Measurements from ENCODE around the gene VPS13D.
"Not testable (repeated sequence)": the region's sequence is repeated elsewhere in the genome, so short reads cannot be mapped to it uniquely, and the experiment has no call there.

Gene VPS13D

DNA sequence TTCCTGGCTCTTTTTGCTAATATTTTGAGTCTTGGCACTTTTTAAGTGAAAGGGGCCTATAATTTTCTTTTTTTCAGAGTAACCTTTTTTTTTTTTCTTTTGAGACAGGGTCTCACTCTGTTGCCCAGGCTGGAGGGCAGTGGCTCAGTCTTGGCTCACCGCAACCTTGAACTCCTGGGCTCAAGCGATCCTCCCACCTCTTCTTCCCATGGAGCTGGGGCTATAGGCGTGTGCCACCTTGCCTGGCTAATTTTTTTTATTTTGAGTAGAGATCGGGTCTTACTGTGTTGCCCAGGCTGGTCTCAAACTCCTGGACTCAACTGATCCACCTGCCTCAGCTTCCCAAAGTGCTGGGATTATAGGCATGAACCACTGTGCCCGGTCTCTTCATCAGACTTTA lies 285.4 kb downstream of the VPS13D start:
- Histone ChIP-seq H3K4me3 (ENCODE audit: low read length) (no peak overlapping the region), H3K4me1 (ENCODE audit: insufficient read depth, low read length) (peaks cover 4% of the 10 kb centered on the region), H3K9me3 (ENCODE audit: low read length) (no peaks in the 10 kb centered on the region), H2AFZ (ENCODE audit: low read depth, low read length) (no peak overlapping the region), H3K27me3 (ENCODE audit: insufficient read depth, low read length) (no peaks in the 10 kb centered on the region), H3K36me3 (ENCODE audit: insufficient read depth, low read length) (no peaks in the 10 kb centered on the region)

DNA sequence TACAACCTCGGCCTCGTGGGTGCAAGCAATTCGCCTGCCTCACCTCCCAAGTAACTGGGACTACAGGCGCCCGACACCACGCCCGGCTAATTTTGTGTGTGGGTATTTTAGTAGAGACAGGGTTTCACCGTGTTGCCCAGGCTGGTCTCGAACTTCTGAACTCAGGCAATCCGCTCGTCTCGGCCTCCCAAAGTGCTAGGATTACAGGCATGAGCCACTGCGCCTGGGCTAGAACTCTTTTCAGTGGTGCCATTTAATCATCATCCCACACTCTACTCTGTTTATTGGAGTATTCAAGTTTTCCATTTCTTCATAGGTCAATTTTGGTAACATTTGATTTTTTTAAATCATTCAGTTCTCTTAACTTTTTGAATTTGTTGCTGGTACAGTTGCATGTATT lies 286.9 kb downstream of the VPS13D start:
- Histone ChIP-seq H2AFZ (ENCODE audit: low read depth, low read length) (no peak overlapping the region), H3K4me1 (ENCODE audit: insufficient read depth, low read length) (no peaks in the 10 kb centered on the region), H3K27me3 (ENCODE audit: insufficient read depth, low read length) (no peaks in the 10 kb centered on the region), H3K36me3 (ENCODE audit: insufficient read depth, low read length) (no peaks in the 10 kb centered on the region), H3K4me3 (ENCODE audit: low read length) (no peak overlapping the region), H3K9me3 (ENCODE audit: low read length) (no peaks in the 10 kb centered on the region)

DNA sequence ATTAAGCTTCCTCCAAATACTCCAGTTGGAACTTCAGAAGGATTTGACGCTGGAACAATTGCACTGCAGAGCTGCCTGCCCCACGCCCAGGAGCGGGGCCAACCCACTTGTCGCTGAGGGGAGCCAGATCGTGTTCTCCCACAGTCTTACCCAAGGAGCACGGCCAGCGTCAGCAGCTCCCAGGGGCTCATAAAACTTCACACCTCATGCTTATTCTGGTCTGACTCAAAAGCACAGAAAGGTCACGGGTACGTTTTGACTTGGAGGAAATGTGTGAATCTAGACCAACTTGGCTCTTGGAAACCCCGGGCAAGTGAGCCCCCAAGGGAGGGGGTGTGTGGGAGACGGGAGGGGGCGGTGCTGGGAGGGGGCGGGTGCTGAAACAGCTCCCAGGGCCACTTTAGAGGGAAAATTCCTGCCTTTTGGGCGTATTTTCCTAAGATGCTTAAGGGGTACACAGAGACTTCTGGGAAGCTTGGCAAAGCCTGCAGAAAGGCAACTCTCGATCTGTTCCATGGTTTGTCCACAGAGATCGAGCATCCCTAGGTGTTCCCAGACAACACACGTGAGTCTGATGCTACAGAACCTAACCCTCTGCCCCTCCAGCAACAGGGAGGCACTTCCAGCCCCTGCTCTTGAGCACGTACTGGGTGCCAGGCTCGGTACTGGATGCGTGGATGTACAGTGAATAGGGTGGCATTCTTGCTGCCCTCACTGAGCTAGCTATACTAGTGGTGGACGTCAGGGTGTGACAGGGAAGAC lies 289.3 kb downstream of the VPS13D start:
- Histone ChIP-seq H3K4me3 (ENCODE audit: low read length) (no peak overlapping the region), H3K4me1 (ENCODE audit: insufficient read depth, low read length) (no peaks in the 10 kb centered on the region), H3K9me3 (ENCODE audit: low read length) (no peaks in the 10 kb centered on the region), H2AFZ (ENCODE audit: low read depth, low read length) (no peak overlapping the region), H3K36me3 (ENCODE audit: insufficient read depth, low read length) (no peaks in the 10 kb centered on the region), H3K27me3 (ENCODE audit: insufficient read depth, low read length) (no peaks in the 10 kb centered on the region)

DNA sequence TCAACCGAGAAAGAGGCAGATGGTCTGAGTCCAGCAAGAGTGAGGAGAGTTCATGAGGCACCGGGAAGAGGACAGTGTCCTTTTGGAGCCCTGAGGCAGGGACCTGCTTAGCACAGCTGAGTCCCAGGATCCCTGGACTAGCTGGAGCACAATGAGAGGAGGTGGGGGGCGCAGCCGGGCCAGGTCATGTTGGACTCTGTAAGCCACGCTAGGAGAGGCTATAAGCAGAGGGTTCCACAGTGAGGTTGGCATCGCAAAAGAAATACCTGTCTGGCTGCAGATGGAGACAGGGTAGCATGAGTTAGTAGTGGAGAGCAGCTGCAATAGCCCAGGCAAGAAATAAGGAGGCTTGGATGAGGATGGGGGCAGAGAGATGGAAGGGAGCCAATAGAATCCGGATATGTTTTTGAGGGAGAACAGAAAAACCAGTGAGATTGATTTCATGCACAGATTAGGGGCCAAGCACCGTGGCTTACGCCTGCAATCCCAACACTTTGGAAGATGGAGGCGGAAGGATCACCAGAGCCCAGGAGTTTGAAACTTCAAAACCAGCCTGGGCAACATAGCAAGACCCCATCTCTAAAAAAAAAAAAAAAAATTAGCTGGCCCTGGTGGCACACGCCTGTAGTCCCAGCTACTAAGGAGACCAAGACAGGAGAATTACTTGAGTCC lies 290.0 kb downstream of the VPS13D start:
- no peaks in the 10 kb centered on the region for H3K4me1 ChIP-seq (ENCODE audit: insufficient read depth, low read length)
- H2AFZ ChIP-seq (ENCODE audit: low read depth, low read length) = no peak overlapping the region
- H3K36me3 ChIP-seq (ENCODE audit: insufficient read depth, low read length) = no peaks in the 10 kb centered on the region
- H3K4me3 ChIP-seq (ENCODE audit: low read length) = no peak overlapping the region
- H3K27me3 ChIP-seq (ENCODE audit: insufficient read depth, low read length) = no peaks in the 10 kb centered on the region
- H3K9me3 ChIP-seq (ENCODE audit: low read length) = no peaks in the 10 kb centered on the region

DNA sequence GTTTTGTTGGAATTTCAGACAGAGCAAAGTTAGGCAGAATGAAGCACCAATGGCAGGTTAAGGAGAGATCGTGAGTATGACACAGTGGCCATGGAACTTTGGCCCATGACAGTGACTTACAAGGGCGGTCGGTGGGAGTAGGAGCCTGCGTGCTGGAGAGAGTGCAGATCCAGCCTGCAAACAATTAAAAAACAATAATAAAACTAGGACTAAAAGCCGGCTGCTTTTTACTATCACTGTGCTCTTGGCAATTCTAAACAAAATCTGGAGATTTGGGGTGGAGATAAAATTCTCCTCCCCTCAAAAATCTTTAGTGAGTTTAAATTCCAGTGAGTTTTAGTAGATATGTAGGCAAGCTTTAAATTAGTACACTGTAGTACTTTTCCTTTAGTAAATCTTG lies 291.3 kb downstream of the VPS13D start:
- H3K9me3 ChIP-seq (ENCODE audit: low read length) = no peaks in the 10 kb centered on the region
- H3K36me3 ChIP-seq (ENCODE audit: insufficient read depth, low read length) = no peaks in the 10 kb centered on the region
- H2AFZ ChIP-seq (ENCODE audit: low read depth, low read length) = no peak overlapping the region
- H3K4me1 ChIP-seq (ENCODE audit: insufficient read depth, low read length) = no peaks in the 10 kb centered on the region
- no peaks in the 10 kb centered on the region for H3K27me3 ChIP-seq (ENCODE audit: insufficient read depth, low read length)
- H3K4me3 ChIP-seq (ENCODE audit: low read length) = no peak overlapping the region

DNA sequence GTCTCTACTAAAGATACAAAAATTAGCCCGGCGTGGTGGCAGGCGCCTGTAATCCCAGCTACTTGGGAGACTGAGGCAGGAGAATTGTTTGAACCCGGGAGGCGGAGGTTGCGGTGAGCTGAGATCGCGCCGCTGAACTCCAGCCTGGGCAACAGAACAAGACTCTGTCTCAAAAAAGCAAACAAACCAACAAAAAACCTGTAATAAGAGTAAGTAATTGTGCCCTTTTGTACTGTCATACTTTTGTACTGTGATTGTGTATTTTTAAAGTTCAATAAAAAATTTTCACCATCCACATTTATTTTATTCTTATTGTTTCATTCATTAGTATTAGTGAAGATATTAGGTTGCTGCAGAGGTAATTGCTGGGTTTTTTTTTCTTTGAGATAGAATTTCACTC lies 292.9 kb downstream of the VPS13D start:
- not testable (repeated sequence) for H2AFZ ChIP-seq (ENCODE audit: low read depth, low read length); H3K36me3 ChIP-seq (ENCODE audit: insufficient read depth, low read length); H3K9me3 ChIP-seq (ENCODE audit: low read length); H3K27me3 ChIP-seq (ENCODE audit: insufficient read depth, low read length); H3K4me3 ChIP-seq (ENCODE audit: low read length); H3K4me1 ChIP-seq (ENCODE audit: insufficient read depth, low read length)

DNA sequence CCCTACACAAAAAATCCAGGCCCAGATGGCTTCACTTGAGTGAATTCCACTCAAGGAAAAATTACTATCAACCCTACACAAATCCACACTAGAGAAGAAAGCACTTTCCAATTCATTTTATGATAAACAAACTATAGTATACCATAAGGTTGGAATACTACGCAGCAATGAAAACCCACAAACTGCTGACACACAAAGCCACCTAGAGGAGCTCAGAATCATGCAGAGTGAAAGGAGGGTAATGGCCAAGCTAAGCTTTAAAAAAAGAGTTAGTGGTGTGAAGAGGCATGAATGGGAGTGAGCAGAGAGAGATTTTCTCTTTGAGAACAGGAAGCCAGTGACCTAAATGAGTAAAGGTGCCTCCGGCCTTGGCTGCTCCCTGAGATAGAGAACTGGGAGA lies 294.4 kb downstream of the VPS13D start:
- Histone ChIP-seq H3K9me3 (ENCODE audit: low read length) (no peaks in the 10 kb centered on the region), H3K27me3 (ENCODE audit: insufficient read depth, low read length) (no peaks in the 10 kb centered on the region), H2AFZ (ENCODE audit: low read depth, low read length) (no peak overlapping the region), H3K4me1 (ENCODE audit: insufficient read depth, low read length) (no peaks in the 10 kb centered on the region), H3K36me3 (ENCODE audit: insufficient read depth, low read length) (no peaks in the 10 kb centered on the region), H3K4me3 (ENCODE audit: low read length) (no peak overlapping the region)

DNA sequence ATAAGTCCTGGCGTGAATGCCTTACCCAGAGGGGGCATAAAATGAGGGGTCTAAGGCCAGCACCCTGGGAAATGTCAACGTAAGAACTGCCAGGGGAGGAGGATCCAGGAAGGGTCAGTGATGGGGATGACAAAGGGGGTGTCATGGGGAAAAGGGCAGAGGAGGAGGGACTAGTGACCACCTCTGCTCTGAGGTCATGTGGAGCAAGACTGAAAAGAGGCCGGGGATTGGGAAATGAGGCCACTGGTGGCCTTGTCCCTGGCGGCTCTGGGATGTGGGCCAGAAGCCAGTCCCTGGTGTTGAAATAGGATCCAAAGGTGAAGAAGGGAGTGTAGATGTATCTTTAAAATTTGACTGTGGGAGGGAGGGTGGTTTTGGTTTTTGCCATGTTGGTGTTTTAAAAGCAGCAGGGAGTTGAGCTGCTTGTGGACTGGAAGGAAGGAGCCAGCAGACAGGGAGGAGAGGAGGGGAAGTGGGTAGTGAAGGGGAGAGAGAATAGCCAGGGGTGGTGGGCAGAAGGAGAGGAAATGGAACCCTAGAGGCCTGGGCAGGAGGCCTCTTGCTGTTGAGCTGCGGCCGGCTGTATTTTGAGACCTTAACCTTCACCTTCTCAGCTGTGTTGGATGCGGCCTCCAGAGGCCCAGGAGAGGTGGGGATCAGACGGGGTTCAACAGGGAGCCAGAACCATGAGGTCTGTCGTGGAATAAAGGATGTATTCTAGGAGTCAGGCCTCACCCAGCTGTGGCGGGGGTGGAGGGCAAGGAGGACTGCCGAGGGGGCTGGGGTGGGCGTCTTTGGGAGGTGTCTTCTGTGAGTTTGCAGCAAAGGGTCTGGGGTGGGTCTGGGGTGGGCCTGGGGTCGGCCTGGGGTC lies 295.7 kb downstream of the VPS13D start:
- Histone ChIP-seq H3K9me3 (ENCODE audit: low read length) (no peaks in the 10 kb centered on the region), H3K36me3 (ENCODE audit: insufficient read depth, low read length) (no peaks in the 10 kb centered on the region), H3K27me3 (ENCODE audit: insufficient read depth, low read length) (no peaks in the 10 kb centered on the region), H2AFZ (ENCODE audit: low read depth, low read length) (no peak overlapping the region), H3K4me1 (ENCODE audit: insufficient read depth, low read length) (no peaks in the 10 kb centered on the region), H3K4me3 (ENCODE audit: low read length) (no peak overlapping the region)

DNA sequence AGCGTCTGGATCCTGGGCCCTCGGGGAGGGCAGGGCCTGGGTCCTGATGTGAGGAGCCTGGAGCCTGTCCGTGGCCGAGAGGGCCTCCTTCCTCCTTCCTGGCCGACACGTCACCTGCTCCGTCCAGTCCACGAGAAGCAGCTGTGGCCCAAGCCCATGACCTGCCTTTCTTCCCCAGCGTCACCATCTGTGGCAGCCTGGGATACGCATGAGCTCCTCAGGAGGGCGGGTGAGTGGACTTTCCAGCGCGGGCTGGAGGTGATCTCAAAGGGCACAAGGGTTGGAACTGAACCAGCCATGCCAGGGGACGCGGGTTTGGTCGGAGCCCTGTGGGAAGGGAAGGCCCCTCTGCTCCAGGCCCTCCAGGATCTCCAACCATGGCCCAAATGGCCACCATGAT lies 297.7 kb downstream of the VPS13D start:
- H2AFZ ChIP-seq (ENCODE audit: low read depth, low read length) = no peak overlapping the region
- H3K9me3 ChIP-seq (ENCODE audit: low read length) = no peaks in the 10 kb centered on the region
- H3K27me3 ChIP-seq (ENCODE audit: insufficient read depth, low read length) = no peaks in the 10 kb centered on the region
- H3K4me1 ChIP-seq (ENCODE audit: insufficient read depth, low read length) = no peaks in the 10 kb centered on the region
- no peak overlapping the region for H3K4me3 ChIP-seq (ENCODE audit: low read length)
- H3K36me3 ChIP-seq (ENCODE audit: insufficient read depth, low read length) = no peaks in the 10 kb centered on the region

DNA sequence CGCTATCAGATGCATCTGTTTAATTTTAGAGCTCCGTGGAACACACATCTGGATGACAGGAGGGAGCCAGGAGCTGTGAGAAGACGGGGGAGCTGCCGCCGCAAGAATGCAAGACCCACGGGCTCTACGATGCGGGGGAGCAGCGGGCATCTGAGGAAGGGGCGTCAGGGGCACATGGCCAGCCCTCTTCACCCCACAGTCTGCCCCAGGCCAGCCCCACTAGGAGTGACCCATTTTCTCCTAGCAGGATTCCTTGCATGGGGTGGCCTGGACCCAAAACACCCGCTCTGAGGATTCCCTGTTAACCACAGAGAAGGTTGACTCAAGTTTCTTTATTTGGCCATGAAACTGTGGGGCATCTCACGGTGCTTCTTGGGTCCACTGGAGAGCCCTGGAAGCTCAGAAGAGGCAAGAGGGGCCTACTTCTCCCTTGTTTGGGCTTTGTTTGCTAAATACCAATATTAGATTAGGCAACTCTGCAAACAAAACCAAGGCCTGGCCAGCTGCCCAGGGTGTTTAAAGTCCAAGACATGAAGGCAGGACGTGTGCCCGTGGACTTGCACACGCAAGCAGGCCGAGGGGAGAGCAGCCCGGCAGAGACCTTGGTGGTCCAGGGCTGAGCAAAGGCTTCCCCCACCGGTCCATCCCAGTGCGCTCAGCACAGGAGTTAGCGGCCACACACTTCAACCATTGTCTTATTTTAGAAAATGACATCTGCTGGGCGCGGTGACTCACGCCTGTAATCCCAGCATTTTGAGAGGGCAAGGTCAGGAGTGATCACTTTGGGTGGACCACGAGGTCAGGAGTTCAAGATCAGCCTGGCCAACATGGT lies 298.4 kb downstream of the VPS13D start:
- H3K4me1 ChIP-seq (ENCODE audit: insufficient read depth, low read length) = no peaks in the 10 kb centered on the region
- H3K9me3 ChIP-seq (ENCODE audit: low read length) = no peaks in the 10 kb centered on the region
- H3K27me3 ChIP-seq (ENCODE audit: insufficient read depth, low read length) = no peaks in the 10 kb centered on the region

DNA sequence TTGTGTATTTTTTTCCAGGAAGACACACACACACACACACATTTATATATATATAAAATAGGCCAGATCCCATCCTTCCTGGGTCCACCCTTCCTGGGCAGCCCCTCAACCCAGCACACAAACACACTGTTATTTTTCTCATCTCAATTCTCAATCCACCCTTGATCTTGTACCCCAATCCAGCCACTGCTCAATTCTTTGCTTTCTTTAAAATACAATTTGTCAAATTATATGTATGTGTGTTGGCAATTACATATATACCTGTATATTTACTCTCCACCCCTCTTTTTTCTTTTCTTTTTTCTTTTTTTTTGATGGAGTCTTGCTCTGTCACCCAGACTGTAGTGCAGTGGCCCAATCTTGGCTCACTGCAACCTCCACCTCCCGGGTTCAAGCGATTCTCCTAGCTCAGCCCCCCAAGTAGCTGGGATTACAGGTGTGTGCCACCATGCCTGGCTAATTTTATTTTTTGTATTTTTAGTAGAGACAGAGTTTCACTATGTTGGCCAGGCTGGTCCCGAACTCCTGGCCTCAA lies 299.9 kb downstream of the VPS13D start:
- Histone ChIP-seq H3K4me3 (ENCODE audit: low read length) (no peak overlapping the region), H3K36me3 (ENCODE audit: insufficient read depth, low read length) (no peaks in the 10 kb centered on the region), H3K4me1 (ENCODE audit: insufficient read depth, low read length) (no peaks in the 10 kb centered on the region), H3K27me3 (ENCODE audit: insufficient read depth, low read length) (no peaks in the 10 kb centered on the region), H3K9me3 (ENCODE audit: low read length) (no peaks in the 10 kb centered on the region), H2AFZ (ENCODE audit: low read depth, low read length) (no peak overlapping the region)

More for the DNA sequence above, 298.4 kb downstream of the VPS13D start:
- H3K4me3 ChIP-seq (ENCODE audit: low read length) = no peak overlapping the region
- no peak overlapping the region for H2AFZ ChIP-seq (ENCODE audit: low read depth, low read length)
- no peaks in the 10 kb centered on the region for H3K36me3 ChIP-seq (ENCODE audit: insufficient read depth, low read length)

DNA sequence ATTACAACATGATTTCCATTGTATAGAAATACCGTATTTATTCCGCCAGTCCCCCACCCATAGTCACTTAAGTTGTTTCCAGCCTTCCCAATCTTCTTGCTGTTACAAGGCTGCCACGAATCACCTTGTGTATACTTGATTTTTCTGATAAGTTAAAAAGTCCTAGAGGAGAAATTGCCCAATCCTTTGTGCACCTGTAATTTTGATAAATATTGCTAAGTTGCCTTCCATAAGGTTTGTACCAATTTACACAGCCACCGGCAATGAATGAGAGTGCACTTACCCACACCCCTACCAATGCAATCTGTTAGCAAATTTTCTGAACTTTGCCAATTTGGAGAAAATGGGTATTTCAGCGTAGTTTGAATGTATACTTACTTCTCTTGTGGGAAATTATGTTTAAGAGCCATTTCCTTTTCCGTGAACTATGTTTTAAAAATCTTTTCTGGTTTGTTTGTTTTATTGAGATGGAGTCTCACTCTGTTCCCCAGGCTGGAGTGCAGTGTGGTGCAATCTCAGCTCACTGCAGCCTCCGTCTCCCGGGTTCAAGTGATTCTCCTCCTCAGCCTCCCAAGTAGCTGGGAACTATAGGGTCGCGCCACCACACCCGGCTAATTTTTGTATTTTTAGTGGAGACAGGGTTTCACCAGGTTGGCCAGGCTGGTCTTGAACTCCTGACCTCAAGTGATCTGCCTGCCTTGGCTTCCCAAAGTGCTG lies 300.8 kb downstream of the VPS13D start:
- no peaks in the 10 kb centered on the region for H3K36me3 ChIP-seq (ENCODE audit: insufficient read depth, low read length)
- no peak overlapping the region for H2AFZ ChIP-seq (ENCODE audit: low read depth, low read length)
- no peak overlapping the region for H3K4me3 ChIP-seq (ENCODE audit: low read length)
- H3K4me1 ChIP-seq (ENCODE audit: insufficient read depth, low read length) = no peaks in the 10 kb centered on the region
- no peaks in the 10 kb centered on the region for H3K27me3 ChIP-seq (ENCODE audit: insufficient read depth, low read length)
- H3K9me3 ChIP-seq (ENCODE audit: low read length) = no peaks in the 10 kb centered on the region
